IgD-negative memory B cell (primary cell): ENCODE results near the gene SLC25A18. TPM values are rescaled to one million over a fixed set of nuclear protein-coding genes. Genes with fewer than 3 reads are reported as not detected.

Experiments used
- H3K27ac Mint-ChIP-seq, 3 donors: one replicate each; pipeline ENCODE4 v1.8.0; 2020 to 2022; ENCODE audit warnings: mild to moderate bottlenecking in 3 of 3, mixed read lengths in 3 of 3, moderate library complexity in 1 of 3
- H3K27me3 Mint-ChIP-seq: one replicate; pipeline ENCODE4 v1.8.0; 2021; ENCODE audit warnings: mixed read lengths
- H3K36me3 Mint-ChIP-seq: one replicate; pipeline ENCODE4 v1.8.0; 2020; ENCODE audit warnings: mild to moderate bottlenecking, mixed read lengths
- H3K4me1 Mint-ChIP-seq, 3 donors: one replicate each; pipeline ENCODE4 v1.8.0; 2020 to 2022; ENCODE audit warnings: mixed read lengths in 3 of 3, mild to moderate bottlenecking in 1 of 3
- H3K4me3 Mint-ChIP-seq, 4 donors: one replicate each; pipeline ENCODE4 v1.8.0; 2020 to 2022; ENCODE audit warnings: mild to moderate bottlenecking in 4 of 4, mixed read lengths in 4 of 4, moderate library complexity in 3 of 4
- H3K9me3 Mint-ChIP-seq, 3 donors: one replicate each; pipeline ENCODE4 v1.8.0; 2020 to 2021; ENCODE audit warnings: mixed read lengths in 3 of 3, mild to moderate bottlenecking in 1 of 3
- polyA plus RNA-seq: library from polyadenylated mRNA; unstranded; fragments of 300-500 nt; fragmentation: Illumina TruSeq; gene quantifications from one replicate; pipeline ENCODE4 v1.2.3, GENCODE V29; 2021

The SLC25A18 gene
- polyA plus RNA-seq, 1 donor from 2014 or later = not detected

DNA sequence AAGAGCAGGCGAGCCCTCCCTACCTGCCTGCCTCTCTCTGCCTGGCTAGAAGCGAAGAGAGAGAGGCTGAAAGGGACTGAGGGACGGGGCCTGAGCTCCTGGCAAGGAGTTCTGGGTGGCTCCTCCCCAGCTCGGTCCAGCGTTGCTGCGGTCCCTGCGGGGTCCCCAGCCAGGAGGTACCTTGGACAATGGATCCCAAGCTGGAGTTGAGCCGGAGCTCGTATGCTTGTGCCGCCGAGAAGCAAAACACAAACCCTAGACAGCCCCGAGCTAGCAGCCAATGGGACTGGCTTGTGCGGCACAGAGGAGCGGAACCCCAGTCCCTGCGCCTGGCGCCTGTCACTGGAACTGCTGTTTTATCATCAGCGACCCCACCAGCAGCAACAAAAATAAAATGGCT lies 18.3 kb downstream of the SLC25A18 start:
- no peaks in the 10 kb centered on the region for H3K27me3 Mint-ChIP-seq
- H3K4me3 Mint-ChIP-seq = no peak overlapping the region
- no peak overlapping the region for H3K27ac Mint-ChIP-seq
- no peaks in the 10 kb centered on the region for H3K9me3 Mint-ChIP-seq
- no peaks in the 10 kb centered on the region for H3K4me1 Mint-ChIP-seq
- no peaks in the 10 kb centered on the region for H3K36me3 Mint-ChIP-seq

DNA sequence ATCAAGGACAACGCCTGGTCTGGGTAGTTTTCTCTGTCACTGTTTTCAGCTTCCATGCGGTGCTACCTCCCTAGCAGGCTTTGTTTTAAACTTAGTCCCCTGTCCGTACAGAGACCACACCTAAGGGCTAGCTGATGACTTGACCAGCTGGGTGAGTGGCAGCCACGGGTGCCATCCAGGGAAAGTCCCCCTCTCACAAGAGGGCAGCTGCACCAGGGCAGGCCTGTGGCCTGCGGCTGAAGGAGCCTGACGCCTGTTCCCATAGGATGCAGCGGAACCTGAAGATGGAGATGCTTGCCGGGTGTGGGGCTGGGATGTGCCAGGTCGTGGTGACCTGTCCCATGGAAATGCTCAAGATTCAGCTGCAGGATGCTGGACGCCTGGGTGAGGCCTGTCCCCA lies 19.9 kb downstream of the SLC25A18 start:
- Mint-ChIP-seq H3K9me3 (no peaks in the 10 kb centered on the region), H3K4me3 (no peak overlapping the region), H3K27ac (no peak overlapping the region), H3K36me3 (no peaks in the 10 kb centered on the region), H3K27me3 (no peaks in the 10 kb centered on the region), H3K4me1 (no peaks in the 10 kb centered on the region)

DNA sequence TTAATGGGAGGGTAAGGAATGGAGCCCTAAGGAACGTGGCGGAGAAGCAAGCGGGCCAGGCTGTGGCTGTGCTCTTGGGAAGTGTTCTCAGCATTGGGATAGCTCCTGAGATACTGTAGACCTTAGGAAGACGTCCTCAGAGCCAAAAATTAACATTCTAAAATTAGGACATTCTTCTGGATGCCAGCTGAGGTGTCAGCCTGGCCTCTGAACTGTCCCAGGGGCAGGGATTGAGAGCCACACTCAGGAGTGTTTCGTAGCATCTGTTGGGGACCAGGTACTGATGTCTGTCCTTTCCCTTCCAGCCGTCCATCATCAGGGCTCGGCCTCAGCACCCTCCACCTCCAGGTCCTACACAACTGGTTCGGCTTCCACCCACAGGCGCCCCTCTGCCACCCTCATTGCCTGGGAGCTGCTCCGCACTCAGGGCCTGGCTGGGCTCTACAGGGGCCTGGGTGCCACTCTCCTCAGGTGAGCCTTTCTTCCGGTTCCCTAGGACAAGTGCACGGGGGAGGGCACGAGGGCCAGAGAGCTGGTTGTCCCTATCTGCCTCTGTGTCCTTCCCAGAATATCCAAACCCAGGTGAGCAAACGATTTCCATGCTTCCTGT lies 23.6 kb downstream of the SLC25A18 start:
- Mint-ChIP-seq H3K4me1 (no peaks in the 10 kb centered on the region), H3K4me3 (no peak overlapping the region), H3K9me3 (no peaks in the 10 kb centered on the region), H3K36me3 (peaks cover 2% of the 10 kb centered on the region), H3K27ac (no peak overlapping the region), H3K27me3 (no peaks in the 10 kb centered on the region)

DNA sequence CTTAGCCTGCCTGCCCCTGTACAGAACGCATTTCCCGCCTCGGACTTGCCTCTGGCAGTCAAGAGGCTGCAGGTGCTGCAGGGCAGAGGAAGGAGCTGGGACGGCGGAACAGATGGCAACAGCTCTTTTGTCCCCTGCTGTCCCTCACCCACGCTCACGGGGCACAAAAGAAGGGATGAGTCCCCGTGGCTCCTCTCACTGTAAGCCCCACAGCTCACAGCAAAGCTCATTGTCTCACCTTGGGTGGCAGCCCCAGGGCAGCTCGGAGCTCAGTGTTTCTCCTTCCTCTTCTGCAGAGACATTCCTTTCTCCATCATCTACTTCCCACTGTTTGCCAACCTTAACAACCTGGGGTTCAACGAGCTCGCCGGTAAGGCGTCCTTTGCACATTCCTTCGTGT lies 24.3 kb downstream of the SLC25A18 start:
- H3K4me3 Mint-ChIP-seq = no peak overlapping the region
- H3K27me3 Mint-ChIP-seq = no peaks in the 10 kb centered on the region
- no peaks in the 10 kb centered on the region for H3K9me3 Mint-ChIP-seq
- no peak overlapping the region for H3K27ac Mint-ChIP-seq
- peaks cover 0 to 2% (median 0%) of the 10 kb centered on the region in 3 donors for H3K4me1 Mint-ChIP-seq
- peaks cover 2% of the 10 kb centered on the region for H3K36me3 Mint-ChIP-seq

DNA sequence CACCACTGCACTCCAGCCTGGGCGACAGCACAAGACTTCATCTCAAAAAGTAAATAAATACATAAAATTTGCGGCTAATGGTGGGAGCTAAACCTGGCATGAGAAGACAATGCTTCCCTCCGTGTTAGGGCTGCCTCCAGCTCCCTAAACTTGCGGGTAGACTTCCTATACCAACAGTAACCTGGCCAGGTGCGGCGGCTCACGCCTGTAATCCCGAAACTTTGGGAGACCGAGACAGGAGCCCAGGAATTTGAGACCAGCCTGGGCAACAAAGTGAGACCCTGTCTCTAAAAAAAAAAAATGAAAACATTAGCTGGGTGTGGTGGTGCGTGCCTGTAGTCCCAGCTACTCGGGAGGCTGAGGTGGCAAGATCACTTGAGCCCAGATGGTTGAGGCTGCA lies 25.3 kb downstream of the SLC25A18 start:
- H3K36me3 Mint-ChIP-seq = peaks cover 4% of the 10 kb centered on the region
- H3K4me1 Mint-ChIP-seq = peaks cover 0 to 2% (median 0%) of the 10 kb centered on the region in 3 donors
- no peak overlapping the region for H3K4me3 Mint-ChIP-seq
- no peak overlapping the region for H3K27ac Mint-ChIP-seq
- no peaks in the 10 kb centered on the region for H3K27me3 Mint-ChIP-seq
- H3K9me3 Mint-ChIP-seq = no peaks in the 10 kb centered on the region

DNA sequence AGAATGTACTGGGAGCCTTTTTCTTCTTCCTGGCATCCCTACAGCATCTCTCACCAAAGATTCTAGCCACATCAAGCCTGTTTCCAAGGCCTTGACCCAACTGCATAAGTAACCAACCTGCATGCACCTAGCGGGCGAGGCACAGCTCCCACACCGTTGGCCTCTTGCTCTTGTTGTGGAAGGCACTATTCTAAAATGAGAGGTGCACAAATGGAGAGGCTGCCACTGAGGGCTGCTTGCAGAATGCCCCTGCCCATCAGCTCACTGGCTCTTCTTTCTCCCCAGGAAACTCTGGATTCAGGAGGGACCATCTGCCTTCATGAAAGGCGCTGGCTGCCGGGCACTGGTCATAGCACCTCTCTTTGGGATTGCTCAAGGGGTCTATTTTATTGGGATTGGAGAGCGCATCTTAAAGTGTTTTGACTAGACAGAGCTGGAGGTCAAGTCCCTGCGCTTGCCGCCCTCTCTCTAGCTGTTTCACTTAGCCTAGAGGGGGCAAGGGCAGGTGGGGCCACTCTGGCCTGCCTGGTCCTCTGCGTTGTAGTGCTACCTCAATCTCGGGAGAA lies 26.6 kb downstream of the SLC25A18 start:
- no peaks in the 10 kb centered on the region for H3K27me3 Mint-ChIP-seq
- H3K27ac Mint-ChIP-seq = peak overlapping the region in 1 of 3 donors; percentile 84
- H3K9me3 Mint-ChIP-seq = no peaks in the 10 kb centered on the region
- no peak overlapping the region for H3K4me3 Mint-ChIP-seq
- peaks cover 8% of the 10 kb centered on the region for H3K36me3 Mint-ChIP-seq
- peaks cover 8 to 13% (median 9%) of the 10 kb centered on the region in 3 donors for H3K4me1 Mint-ChIP-seq

DNA sequence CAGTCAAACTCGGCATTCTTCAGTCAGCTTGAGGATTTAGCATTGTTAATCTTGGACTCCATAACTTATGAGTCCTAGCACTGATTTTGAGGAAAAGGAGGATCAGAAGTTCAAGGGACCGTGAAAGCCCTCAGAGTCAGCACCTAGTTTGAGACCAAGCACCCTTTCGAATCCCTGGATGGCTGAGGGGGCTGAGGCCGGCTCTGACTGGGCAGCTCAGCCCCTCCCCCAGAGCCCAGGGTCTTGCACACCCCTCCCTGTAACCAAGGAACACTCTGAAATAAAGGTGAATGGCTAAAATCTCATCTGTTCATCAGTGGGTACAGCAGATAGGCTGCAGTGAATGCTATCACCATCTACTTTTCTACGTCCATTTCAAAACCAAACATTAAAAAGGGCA lies 27.3 kb downstream of the SLC25A18 start:
- peak overlapping the region in 1 of 3 donors; percentile 84 for H3K27ac Mint-ChIP-seq
- H3K4me1 Mint-ChIP-seq = peaks cover 9 to 20% (median 15%) of the 10 kb centered on the region in 3 donors
- peaks cover 12% of the 10 kb centered on the region for H3K36me3 Mint-ChIP-seq

DNA sequence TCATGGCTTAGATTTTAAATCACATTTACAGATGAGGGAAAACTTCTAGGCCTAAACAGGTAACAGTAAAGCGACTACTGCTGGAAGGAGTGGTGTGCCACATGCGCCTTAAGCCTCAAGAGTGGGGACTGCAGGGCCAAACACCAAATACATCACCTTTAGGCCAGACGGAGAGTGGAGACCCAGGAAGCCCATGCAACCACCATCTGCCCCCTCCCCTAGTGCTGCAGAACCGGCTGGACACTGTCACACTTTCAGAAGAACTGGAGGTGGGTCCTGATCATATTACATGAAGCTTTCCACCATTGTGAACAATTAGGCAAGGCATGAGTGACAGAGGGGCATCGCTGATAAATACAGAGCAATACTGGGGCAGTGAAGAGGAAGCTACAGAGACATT lies 28.9 kb downstream of the SLC25A18 start:
- H3K27ac Mint-ChIP-seq = peak overlapping the region in 1 of 3 donors; percentile 29
- peak overlapping the region in 1 of 4 donors; percentile 63 for H3K4me3 Mint-ChIP-seq
- H3K27me3 Mint-ChIP-seq = no peaks in the 10 kb centered on the region
- peaks cover 14 to 25% (median 17%) of the 10 kb centered on the region in 3 donors for H3K4me1 Mint-ChIP-seq
- peaks cover 22% of the 10 kb centered on the region for H3K36me3 Mint-ChIP-seq
- H3K9me3 Mint-ChIP-seq = peaks cover 0 to 4% (median 1%) of the 10 kb centered on the region in 3 donors

More for the DNA sequence above, 27.3 kb downstream of the SLC25A18 start:
- H3K4me3 Mint-ChIP-seq = no peak overlapping the region
- H3K9me3 Mint-ChIP-seq = no peaks in the 10 kb centered on the region
- no peaks in the 10 kb centered on the region for H3K27me3 Mint-ChIP-seq

DNA sequence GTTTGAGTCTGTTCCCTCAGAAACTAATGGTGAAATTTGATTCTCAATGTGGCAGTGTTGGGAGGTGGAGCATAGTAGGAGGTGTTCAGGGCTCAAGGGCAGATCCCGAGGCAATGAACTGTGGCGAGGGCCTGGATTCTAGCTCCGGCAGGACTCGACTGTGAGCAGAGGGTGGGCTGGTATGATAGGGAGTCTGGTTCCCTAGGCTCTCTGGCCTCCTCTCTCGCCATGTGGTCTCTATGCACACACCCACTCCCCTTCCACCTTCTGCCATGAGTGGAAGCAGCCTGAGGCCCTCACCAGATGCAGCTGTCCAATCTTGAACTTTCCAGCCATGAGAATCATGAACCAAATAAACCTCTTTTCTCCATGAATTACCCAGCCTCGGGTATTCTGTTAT lies 32.9 kb downstream of the SLC25A18 start:
- H3K4me3 Mint-ChIP-seq = peak overlapping the region in 1 of 4 donors; percentile 10

DNA sequence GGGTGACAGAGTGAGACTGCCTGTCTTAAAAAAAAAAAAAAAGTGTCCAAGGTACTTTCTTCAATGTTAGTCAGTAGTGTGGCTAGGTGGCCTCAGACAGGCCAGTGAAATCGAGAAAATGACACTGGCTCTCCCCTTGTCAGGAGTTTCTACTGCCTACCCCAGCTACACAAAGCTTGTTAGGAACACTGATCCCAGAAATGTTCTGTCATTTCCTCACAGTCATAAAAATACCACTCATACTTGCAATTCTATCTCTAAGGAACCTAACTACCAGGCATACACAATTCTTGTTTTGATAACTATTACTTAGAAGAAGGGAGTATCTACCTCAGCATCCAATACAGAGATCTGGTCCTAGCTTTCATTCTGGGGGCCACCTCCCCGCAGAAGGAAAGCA lies 33.9 kb downstream of the SLC25A18 start:
- Mint-ChIP-seq H3K4me1 (peaks cover 14 to 30% (median 18%) of the 10 kb centered on the region in 3 donors), H3K9me3 (peaks cover 0 to 4% (median 1%) of the 10 kb centered on the region in 3 donors), H3K36me3 (peaks cover 29% of the 10 kb centered on the region), H3K27ac (no peak overlapping the region), H3K27me3 (no peaks in the 10 kb centered on the region), H3K4me3 (no peak overlapping the region)

More for the DNA sequence above, 32.9 kb downstream of the SLC25A18 start:
- no peaks in the 10 kb centered on the region for H3K27me3 Mint-ChIP-seq
- H3K27ac Mint-ChIP-seq = peak overlapping the region; percentile 21 to 67 (median 37)
- H3K36me3 Mint-ChIP-seq = peaks cover 29% of the 10 kb centered on the region
- peaks cover 14 to 30% (median 18%) of the 10 kb centered on the region in 3 donors for H3K4me1 Mint-ChIP-seq
- H3K9me3 Mint-ChIP-seq = peaks cover 0 to 4% (median 1%) of the 10 kb centered on the region in 3 donors

DNA sequence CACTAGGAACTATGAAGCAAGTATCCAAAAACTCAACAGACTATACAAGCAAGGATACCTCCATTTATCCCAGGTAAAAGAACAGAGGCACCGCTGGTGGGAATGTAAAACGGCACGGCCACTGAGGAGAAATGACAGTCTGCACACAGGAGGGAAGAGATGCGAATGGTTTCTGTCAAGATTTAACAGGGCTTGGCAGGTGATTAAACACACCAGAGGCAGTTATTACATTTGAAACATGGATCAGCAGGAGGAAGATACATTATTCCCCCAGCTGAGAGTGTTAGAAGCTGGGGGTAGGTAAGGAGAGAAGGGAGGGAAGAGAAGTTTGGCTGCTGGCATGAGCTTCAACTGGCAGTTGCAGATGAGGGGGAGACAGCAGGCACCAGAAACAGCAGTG lies 35.0 kb downstream of the SLC25A18 start:
- Mint-ChIP-seq H3K9me3 (peaks cover 0 to 4% (median 1%) of the 10 kb centered on the region in 3 donors), H3K36me3 (peaks cover 27% of the 10 kb centered on the region), H3K27me3 (no peaks in the 10 kb centered on the region), H3K4me1 (peaks cover 14 to 28% (median 18%) of the 10 kb centered on the region in 3 donors), H3K27ac (no peak overlapping the region), H3K4me3 (no peak overlapping the region)

DNA sequence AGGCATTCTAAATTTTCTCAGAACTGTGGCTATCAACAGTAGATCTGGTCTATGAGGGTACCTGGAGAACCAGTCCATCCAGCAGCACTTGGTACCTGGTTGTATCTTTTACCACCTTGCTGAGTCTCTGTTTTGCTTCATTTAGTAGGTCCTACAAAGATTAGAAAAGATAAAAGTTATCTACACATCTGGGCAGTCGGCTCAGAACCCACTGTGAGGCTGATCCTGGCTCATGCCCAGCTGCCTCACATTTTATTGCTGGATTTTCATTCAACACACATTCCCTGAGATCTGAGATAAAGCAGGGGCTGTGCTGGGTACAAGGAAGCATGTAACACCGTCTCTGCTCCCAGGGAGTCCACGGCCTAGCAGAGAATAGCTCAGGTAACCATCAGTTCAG lies 37.7 kb downstream of the SLC25A18 start:
- Mint-ChIP-seq H3K27ac (no peak overlapping the region), H3K4me3 (no peak overlapping the region), H3K36me3 (peaks cover 18% of the 10 kb centered on the region), H3K4me1 (peaks cover 3 to 12% (median 4%) of the 10 kb centered on the region in 3 donors), H3K9me3 (peaks cover 0 to 4% (median 1%) of the 10 kb centered on the region in 3 donors), H3K27me3 (no peaks in the 10 kb centered on the region)

DNA sequence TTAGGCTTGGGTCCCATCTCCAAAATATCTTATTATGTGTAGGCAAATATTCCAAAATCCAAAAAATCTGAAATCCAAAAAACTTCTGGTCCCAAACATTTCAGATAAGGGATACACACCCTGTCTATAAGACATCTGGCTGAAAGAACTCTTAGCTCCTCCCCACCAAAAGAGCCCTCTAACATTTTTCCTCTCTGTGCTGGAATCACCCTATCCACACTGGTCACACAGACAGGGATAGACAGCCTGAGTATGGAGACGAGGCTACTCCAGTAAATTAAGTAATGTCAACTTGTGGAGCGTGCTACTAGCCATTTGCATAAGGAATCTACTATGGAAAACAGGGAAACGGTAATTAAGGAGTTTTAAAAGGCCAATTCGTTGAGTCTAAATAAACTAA lies 40.4 kb downstream of the SLC25A18 start:
- Mint-ChIP-seq H3K4me3 (no peak overlapping the region), H3K4me1 (peaks cover 0 to 6% (median 2%) of the 10 kb centered on the region in 3 donors), H3K27ac (no peak overlapping the region), H3K36me3 (peaks cover 4% of the 10 kb centered on the region), H3K9me3 (no peaks in the 10 kb centered on the region), H3K27me3 (no peaks in the 10 kb centered on the region)

DNA sequence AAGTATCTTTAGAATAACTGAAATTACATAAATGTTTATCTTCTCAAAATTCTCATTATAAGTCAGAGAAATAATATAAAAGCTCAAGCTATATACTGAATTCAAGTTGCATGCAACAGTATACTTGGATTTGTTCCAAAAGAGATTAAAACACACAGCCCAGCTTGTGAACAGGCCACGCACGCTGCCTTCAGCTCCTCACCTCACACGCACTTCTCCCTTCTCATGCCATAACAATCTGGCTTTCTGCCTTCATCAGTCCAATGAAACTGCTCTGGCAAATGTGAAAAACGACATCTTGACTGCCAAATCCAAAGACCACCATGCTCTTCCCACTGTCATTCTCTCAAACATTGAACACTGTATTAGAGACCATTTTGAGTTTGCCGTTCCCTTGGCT lies 43.2 kb downstream of the SLC25A18 start:
- Mint-ChIP-seq H3K9me3 (no peaks in the 10 kb centered on the region), H3K4me1 (peaks cover 0 to 5% (median 0%) of the 10 kb centered on the region in 3 donors), H3K27ac (no peak overlapping the region), H3K36me3 (no peaks in the 10 kb centered on the region), H3K27me3 (no peaks in the 10 kb centered on the region), H3K4me3 (no peak overlapping the region)

DNA sequence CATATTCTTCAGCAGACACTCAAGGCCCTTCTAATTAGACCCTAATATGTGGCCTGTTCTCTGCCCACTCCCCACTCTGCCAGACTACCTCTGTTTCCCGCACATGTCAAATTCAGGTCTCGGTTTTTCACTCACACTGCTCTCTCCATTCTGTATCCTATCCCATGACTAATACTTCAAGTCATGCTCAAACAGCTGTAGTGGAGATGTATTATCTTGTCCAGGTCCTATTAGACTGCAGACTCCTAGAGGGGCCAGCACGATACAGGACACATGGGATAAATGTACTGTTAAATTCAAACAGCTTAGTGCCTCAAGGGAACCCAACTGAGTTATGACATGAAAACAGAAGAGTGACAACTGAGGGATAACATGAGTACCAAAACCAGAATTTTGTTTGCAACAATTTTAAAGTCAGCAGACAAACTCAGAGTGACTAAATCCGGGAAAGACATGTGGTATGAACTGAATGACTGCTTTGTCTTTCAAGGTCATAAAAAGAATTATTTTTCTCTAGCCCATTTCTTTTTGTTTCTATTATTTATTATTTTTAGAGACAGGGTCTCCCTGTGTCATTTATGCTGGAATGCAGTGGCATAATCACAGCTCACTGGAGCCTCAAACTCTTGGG lies 44.7 kb downstream of the SLC25A18 start:
- Mint-ChIP-seq H3K36me3 (no peaks in the 10 kb centered on the region), H3K27me3 (no peaks in the 10 kb centered on the region), H3K4me1 (peaks cover 0 to 5% (median 0%) of the 10 kb centered on the region in 3 donors), H3K9me3 (no peaks in the 10 kb centered on the region), H3K27ac (no peak overlapping the region), H3K4me3 (no peak overlapping the region)
